HG02885 (cell line): ENCODE measurements around the gene AMBRA1.
"Not testable (repeated sequence)": the region's sequence is repeated elsewhere in the genome, so short reads cannot be mapped to it uniquely, and the experiment has no call there.

Experiments used
- ATAC-seq: cut with Tn5 transposase; IDR thresholded peaks from one replicate; pipeline ENCODE4 v1.9.1; 2021; ENCODE audit warnings: mild to moderate bottlenecking; ENCODE audit not compliant: unreplicated experiment, poor library complexity

AMBRA1 gene

DNA sequence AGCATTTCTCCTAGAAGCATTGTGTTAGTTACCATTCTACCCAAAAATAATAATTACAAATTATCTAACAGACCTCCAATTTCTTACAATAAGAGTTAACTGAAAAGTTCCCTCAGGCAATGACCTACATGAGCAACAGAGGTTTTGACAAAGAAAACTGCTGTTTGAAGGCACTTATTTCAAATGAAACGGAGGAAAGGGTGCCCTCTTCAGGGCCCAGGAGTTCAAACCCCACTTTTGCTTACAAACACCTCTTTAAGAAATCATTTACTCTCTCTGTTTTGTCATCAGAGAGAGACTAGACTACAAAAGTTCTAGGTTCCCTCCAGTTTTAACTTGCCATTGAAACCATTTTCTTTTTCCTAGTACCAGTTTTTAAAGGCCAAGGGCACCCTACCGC is 56.7 kb downstream of the AMBRA1 start:
- ATAC-seq = no peak

DNA sequence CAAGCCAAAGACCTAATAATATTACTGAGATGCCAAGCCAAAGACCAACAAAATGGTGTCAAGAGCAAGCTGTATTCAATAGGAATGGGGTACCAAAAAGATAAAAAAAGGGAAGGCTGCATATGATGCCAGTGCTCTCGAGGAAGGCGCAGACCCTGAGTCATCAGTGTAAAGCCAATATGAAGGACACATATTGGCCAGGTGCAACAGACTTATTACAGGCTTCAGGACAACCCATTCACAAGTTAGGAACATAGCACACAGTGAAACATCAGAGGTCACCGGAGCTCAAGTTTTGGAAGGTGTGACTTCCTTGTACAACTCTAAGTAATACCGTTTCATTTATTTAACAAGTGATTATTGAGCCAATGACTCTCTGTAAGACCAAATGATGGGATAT is 58.1 kb downstream of the AMBRA1 start:
- ATAC-seq = no peak

DNA sequence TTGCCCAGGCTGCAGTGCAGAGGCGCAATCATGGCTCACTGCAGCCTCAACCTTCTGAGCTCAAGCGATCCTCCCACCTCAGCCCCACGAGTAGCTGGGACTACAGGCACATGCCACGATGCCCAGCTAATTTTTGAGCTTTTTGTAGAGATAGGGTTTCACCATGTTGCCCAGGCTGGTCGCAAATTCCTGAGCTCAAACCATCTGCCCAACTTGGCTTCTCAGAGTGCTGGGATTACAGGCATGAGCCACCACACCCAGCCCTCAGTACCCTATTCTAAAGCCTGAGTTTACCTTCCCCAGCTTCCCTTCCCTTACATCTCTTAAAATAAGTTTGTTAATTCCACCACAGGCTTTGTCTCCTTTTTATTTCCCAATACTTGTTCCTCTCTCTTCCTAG is 59.1 kb downstream of the AMBRA1 start:
- ATAC-seq = no peak

DNA sequence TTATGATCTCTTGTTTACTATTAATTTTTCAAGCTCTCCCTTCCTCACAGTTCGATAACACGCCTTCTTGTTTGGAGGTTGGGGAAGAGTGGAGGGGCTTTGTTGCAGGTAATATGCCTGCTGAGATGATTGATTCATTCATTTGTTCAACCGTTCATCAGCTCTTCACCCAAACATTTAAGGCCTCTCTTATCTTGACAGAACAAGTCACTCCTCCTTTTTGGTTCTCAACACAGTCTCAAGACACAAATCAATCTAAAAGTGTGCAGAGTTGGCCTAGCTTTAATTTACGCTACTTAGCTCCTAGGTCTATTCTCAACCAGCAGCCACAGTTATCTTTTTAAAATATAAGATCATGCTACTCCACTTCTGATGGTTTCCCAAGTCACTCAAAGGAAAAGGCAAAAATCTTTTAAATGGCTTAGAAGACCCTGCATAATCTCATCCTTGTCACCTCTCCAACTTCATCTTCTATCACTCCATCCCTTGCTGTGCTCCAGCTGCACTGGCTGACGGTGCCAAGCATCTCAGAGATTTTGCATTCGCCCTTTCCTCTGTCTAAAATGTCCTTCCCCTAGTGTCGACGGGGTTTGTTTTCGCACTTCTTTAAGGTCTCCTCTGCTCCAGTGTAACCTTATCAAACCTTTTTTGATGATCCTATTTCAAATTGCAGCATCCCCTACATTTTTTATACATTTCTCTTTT is 60.3 kb downstream of the AMBRA1 start:
- no peak for ATAC-seq

DNA sequence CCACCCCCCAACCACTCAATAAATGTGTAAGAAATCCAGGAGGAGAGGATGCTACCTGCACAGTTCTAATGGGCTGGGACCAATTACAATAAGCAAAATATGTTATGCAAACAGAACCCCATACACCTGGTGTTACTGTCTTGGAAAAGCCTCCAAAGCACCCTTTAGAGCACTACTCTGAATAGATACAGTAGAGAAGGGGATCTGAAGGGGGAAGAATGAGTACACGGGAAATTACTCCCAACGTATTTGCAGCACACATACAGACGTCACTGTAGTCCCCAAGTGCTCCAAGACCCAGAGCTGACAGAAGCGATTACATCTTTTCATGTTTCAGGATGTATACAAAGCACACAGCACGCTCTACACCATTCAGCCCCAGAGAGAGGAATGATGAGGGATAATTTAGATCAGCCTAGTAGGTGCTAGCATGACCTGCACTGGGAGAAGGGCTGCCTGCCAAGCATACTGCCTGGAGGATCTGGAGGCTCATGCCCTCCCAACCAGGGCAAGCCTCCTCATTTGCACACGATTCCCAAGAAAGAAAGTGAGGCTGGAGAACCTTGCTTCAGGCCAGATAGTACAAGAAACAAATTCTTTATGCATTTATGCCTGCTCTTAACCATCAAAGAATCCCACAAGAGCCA is 63.8 kb downstream of the AMBRA1 start:
- no peak for ATAC-seq

DNA sequence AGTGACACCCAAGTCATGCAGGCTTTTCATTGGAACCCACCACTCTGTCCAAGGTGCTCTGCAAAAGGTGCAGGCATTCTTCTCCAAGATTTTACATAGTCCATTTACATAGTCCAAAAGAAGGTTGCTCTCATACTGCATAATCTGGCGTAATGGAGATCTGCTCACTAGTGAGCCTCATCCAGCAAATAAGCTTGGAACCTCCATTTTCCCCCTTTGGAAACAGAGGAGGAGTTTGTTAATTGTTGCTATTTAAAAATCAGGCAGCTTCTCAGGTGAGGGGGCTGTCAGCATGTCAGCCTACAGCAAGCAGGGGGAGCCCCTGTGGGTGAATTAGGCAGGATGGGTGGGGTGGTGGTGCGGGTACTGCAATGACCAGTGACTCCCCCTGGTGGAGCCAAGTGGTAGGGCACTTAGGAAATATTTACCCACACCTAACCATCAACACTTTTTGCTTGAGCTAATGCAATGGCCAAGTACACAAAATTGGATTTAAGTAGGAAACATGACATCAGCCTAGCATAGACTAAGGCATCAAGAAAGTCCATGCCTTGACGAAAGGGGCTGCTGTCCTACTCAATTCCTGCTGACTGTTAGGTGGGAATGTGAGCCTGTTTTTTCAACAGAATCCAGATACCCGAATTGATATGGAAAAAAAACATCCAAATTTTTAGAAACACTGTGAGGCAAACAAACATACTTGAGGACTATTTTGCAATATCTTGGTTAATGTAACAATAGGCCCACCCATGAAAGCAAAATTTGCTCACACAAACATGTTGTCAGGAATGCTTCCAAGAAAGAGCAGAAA is 64.5 kb downstream of the AMBRA1 start:
- ATAC-seq = peak; percentile 59

DNA sequence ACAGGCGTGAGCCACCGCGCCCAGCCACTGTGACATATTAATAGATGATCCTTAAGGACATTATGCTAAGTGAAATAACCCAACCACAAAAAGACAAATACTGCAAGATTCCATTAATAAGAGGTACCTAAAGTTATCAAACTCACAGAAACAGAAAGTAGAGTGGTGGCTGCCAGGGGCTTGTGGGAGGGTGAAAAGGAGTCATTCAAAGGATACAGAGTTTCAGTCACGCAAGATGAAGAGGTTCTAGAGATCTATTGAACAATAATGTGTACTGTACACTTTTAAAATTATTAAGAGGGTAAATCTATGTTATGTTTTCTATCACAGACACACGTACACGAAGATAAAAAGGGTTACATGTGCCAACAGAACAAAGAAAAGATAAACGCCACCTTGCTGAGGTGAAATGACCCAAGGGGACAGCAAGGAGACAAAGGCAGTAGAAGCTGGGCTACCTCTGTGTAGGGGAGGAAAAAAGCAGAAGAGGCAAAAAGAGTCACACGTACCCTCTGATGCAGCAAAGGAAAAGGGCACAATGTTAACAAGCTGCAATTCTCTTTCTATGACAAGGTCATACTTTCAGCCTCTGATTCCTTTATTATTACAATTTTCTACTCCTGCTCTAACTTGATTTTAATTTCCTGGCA is 65.3 kb downstream of the AMBRA1 start:
- no peak for ATAC-seq

DNA sequence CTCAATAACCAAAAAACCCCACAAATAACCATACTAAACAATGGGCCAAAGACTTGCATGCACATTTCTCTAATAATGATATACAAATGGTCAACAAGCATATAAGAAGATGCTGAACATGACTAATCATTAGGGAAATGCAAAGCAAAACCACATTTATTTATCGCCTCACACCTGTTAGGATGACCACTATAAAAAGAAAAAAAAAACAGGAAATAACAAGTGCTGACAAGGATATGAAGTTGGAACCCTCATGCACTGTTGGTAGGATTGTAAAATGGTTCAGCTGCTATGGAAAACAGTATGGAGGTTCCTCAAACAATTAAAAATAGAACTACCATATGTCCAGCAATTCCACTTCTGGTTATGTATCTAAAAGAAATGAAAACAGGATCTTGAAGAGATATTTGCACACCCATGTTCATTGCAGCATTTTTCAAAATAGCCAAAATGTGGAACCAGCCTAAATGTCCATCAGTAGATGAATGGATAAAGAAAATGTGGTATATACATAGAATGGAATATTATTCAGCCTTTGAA is 66.2 kb downstream of the AMBRA1 start:
- ATAC-seq = no peak

DNA sequence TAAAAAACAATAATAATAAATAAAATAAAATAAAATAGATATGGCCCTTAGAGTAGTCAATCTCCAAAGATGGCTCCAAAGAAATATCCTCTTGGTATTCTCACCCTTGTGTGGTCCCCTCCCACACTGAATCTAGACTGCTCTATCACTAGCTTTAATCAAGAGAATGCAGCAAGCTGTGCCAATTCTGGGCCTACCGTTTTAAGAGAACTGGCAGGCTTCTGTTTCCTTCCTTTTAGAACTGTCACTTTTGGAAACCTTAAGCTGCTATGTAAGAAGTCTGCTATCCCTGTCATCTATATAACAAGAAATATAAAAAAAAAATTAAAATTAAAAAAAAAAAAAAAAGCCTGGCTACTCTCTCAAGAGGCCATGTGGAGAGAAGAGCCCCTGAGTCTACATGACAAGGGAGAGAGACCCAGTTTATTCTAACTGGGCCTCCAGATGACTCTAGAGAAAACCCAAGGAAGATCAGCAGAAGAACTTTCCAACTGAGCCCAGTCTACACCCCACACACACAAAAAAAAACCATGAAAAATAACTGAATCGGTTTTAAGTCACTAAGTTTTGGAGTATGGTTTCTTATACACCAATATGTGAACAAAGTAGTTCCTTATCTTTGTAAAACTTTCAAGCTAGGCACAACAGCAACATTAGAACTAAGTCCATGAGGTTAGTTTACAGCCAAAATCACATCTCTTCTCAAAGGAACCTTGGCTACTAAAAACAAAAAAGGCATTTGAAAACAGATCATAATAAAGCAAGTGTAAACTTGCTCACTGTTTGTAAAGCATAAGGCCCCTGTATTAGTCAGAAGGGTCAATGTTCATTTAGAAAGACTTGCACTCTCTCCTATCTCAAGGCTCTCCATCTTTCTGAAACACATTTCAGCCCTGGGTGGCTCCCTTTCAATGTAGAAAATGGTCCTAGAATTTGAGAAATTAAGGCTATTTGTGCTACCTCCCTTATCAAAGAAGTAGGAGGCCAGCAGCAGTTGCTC is 67.3 kb downstream of the AMBRA1 start:
- no peak for ATAC-seq

DNA sequence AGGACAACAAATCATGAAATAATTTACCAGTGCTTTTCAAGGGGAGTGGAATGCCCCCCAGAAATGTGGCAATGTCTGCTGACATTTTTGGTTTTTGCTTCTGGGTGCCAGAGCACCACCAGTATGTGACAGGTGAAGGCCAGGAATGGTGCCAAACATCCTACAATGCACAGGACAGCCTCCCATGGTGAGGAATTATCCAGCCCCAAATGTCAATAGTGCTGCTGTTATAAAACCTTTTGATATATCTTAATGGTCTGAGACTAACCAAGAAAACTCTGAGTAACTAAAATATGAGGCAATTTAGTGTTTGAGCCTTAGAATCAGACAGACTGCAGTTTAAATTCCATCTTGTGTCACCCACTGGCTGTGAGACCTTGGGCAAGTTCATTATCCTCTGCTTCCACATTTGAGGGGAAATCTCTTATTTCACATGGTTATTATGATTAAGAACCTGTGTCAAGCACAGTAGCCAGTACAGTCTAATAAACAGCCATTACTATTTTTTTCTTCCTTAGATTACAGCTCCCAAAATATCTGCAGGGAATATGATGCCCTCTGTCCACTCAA is 69.5 kb downstream of the AMBRA1 start:
- no peak for ATAC-seq

DNA sequence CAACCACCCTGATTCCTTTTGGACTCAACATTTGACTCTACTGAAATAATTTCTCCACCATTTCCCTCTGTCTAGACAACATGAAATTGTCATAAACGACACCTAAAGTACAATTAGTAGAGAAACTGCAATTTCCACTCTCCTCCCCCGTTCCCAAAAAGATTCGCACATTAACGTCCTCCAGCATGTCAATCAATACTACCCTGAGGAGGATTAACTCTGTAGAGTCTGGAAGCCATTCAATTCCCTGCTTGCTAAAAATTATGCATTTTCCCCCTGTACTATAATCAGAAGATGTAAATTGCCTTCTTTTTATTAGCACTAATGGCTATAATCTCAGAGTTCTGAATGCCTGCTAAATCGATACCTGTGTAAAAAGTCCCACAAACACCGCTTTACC is 70.5 kb downstream of the AMBRA1 start:
- no peak for ATAC-seq

DNA sequence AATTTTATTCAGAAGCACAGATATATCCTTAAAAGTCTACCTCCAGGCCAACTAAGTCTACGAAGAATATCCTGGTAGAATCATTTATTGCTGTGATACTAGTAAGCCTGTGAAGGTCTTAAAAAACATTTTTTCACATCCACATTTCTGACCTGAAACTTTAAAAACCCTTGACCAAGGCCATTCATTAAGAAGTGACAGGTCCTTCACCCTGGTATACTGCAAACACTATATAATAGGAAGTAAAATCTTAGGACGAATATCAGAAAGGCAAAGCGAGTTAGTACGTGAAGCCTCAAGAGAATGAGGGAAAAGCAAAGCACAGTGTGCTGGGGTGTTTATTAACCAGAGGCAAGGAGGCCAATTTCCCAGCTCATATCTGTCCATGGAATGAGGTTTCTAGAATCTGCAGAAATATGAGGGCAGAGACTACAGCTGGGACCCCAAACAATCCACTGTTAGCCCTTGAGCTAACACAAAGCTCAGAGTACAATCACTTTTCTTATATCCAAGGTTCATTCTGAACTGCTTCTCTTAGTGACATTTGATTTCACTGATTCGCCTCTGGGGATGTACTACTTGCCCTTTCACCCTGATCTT is 71.0 kb downstream of the AMBRA1 start:
- ATAC-seq = no peak

DNA sequence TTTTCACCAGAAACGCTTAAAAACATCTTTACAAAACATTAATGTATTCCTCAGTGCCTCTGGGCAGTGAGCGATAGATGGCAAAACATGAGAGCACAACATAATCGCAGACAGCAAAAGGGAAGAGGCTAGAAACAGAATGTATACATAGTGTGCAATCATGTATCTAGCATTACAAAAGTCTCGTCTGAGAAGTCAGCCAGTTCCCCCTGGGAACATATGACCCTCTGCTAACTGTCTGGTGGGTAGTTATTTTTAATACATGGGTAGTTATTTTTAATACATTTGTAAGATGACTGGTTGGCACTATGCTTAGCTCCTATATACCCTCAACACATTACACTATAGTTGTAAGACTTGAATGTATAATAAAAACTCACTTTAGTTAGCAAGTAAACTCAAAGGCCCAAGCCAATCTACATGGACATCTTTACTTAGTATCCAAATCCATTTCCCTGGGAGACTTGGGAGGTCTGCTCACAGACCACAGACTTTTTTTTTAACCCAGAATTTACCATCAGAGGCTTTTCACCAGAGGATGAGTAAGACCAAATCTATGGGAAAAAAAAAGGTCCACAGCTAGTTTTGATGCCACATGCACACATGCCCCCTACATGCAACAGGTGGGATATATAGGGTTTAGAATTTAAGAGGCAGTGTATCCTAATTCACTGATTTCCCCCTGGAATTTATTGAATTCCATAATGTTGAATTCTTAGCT is 71.7 kb downstream of the AMBRA1 start:
- no peak for ATAC-seq

DNA sequence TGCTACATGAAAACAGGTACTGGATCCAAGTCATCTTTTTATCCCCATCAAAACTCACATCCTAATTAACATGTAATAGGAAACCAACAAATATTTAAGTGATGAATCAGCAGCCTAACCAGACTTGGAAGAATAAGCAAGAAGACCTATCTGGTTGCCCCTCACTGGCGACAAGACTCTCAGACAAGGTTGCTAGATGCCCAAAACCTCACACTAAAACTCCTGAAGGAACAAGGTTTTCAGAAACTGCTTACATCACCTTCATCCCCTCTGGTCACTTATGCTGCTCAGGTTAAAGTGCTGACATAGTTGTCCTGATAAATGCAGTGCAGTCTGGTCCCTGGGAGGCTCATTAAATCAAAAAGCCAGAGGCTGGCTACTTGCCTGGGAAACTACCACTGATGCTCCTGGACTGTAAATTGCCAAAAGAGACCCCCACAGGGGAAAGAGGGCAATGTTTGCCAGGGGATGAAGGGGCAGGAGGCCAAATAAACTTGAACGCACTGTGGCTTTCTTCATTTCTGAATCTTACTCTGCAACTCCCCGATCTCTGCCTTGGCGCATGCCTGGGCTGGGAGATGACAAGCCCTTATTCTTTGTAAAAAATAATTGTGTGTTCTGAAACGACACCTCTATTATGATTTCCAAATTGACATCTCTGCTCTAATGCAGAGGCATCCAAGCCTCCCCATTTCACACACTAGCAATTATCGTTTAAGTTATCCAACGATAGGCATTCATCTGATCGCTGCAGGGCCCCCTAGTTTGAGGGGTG is 72.7 kb downstream of the AMBRA1 start:
- ATAC-seq = no peak

DNA sequence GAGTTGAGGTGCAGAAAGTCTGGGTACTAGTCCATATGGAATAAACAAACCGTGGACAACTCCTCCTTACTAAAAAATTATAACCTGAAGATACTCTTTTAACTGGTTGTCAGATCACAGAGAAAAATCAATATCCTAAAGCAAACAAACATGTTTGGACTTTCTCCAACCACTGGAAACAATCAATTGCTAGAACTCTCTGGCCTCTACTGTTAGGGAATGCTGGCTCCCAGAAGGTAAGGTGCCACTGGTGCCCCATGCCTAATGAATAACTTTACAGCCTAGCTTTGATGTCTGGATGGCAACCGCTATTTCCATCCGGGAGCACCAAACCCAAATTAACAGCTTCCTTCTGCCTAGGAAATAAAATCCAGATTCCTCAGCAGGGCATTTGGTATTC is 74.5 kb downstream of the AMBRA1 start:
- no peak for ATAC-seq

DNA sequence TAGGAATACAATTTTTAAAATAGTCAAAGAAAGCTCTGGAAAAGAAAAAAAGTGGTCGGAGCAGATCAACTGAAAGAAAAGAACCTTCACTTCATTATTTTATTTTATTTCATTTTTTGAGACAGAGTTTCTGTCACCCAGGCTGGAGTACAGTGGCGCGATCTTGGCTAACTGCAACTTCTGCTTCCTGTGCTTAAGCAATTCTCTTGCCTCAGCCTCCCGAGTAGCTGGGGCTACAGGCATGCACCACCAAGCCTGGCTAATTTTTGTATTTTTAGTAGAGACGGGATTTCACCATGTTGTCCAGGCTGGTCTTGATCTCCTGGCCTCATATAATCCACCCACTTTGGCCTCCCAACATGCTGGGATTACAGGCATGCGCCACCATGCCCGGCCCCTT is 74.9 kb downstream of the AMBRA1 start:
- not testable (repeated sequence) for ATAC-seq

DNA sequence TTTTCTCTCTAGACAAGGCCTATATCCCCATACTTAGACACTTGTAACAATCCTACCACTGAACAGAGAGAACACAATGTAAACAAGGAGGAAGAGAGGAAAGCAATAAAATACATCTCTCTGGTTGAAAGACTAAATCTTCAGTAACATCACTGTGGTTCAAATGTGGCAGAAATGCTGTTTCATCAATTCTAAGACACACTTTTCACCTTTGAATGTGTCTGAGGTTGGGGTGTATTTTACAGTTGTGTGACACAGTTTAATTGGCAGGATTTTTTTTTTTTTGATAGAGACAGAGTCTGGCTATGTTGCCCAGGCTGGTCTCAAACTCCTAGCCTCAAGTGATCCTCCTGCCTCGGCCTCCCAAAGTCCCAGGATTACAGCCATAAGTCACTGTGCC is 79.5 kb downstream of the AMBRA1 start:
- ATAC-seq = no peak
